ENCODE data around the gene CNST.

DNA sequence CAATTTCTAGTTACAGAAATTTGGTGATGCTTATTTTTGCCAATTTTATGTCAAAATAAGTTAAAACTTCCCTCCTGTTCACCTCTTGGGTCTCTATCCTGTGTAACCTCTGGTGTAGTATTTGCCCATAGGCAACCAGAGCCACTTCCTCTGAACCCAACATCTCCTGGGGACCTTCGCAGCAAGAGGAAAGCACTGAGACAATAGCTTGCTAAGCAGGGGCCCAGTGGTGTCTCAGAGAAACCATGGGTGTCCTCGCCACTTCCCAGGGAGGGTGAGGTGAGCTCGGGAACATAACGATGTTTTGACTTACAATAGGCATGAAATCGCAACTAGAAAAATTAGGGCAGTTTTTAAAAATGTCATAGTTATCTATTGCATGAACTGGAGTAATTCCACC lies 101.5 kb downstream of the CNST start:
- TF ChIP-seq, protein P1, sequence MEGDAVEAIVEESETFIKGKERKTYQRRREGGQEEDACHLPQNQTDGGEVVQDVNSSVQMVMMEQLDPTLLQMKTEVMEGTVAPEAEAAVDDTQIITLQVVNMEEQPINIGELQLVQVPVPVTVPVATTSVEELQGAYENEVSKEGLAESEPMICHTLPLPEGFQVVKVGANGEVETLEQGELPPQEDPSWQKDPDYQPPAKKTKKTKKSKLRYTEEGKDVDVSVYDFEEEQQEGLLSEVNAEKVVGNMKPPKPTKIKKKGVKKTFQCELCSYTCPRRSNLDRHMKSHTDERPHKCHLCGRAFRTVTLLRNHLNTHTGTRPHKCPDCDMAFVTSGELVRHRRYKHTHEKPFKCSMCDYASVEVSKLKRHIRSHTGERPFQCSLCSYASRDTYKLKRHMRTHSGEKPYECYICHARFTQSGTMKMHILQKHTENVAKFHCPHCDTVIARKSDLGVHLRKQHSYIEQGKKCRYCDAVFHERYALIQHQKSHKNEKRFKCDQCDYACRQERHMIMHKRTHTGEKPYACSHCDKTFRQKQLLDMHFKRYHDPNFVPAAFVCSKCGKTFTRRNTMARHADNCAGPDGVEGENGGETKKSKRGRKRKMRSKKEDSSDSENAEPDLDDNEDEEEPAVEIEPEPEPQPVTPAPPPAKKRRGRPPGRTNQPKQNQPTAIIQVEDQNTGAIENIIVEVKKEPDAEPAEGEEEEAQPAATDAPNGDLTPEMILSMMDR (IDR thresholded peaks at IDR 0.05; ENCODE audit: low read depth, low read length), result no peak
- TF ChIP-seq EZH2phosphoT487 (IDR thresholded peaks at IDR 0.05; ENCODE audit: low read depth), result no peak
